ENCODE measurements around the gene FCRL2.

FCRL2 gene

GRCh38 chr1:157711802-157712201 is 65.1 kb downstream of the FCRL2 start:
- no peak for TF ChIP-seq CTCF (IDR thresholded peaks at IDR 0.05; ENCODE audit: low read depth, low read length)
- no peak for DNase-seq (ENCODE audit: low read depth, low spot score)
- H3K4me3 ChIP-seq (ENCODE audit: low read depth, low read length): no peak overlapping the region
- in situ Hi-C loops (cut with HindIII; ENCODE audit: low sequenced_read_pairs): no loop called here

- no peak for DNase-seq (ENCODE audit: low read depth, low spot score)
- H3K4me3 ChIP-seq (ENCODE audit: low read depth, low read length): no peak overlapping the region
- in situ Hi-C loops (cut with HindIII; ENCODE audit: low sequenced_read_pairs): no loop called here
- TF ChIP-seq CTCF (IDR thresholded peaks at IDR 0.05; ENCODE audit: low read depth, low read length): no peak
Observed at GRCh38 chr1:157704878-157705277, 72.1 kb downstream of the FCRL2 start.

GRCh38 chr1:157703981-157704380 is 73.0 kb downstream of the FCRL2 start:
- no peak for DNase-seq (ENCODE audit: low read depth, low spot score)
- no peak overlapping the region for H3K4me3 ChIP-seq (ENCODE audit: low read depth, low read length)
- in situ Hi-C loops (cut with HindIII; ENCODE audit: low sequenced_read_pairs): no loop called here
- TF ChIP-seq CTCF (IDR thresholded peaks at IDR 0.05; ENCODE audit: low read depth, low read length): no peak

- no peak for DNase-seq (ENCODE audit: low read depth, low spot score)
- no peak for TF ChIP-seq CTCF (IDR thresholded peaks at IDR 0.05; ENCODE audit: low read depth, low read length)
- H3K4me3 ChIP-seq (ENCODE audit: low read depth, low read length): no peak overlapping the region
- in situ Hi-C loops (cut with HindIII; ENCODE audit: low sequenced_read_pairs): no loop called here
Observed at GRCh38 chr1:157702308-157702825, 74.6 kb downstream of the FCRL2 start.

DNA sequence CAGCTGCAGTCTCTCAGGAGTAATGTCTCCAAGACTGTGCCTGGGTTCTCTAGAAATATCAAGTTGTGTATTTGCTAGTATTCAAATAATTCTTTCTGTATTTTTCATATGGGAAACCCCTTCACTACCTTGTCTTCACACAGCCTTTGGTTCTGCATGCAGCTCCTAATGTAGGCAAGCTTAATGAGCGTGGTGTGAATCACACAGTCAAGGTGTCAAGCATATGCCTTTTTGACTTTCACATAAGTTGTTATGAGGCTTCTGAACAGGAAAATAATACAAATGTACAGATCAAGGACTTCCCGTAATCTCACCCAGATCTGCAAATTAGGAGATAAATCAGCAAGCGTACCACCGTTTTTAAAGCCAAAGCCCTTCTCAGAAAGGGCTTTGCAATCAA is 76.2 kb downstream of the FCRL2 start, which contains the start of gene FCRL3:
TSS of gene FCRL3 (minus strand) at position 38 of the 400 bp plus-strand sequence. CDS start 280 bp downstream, outside the sequence.
- in situ Hi-C loops (cut with HindIII; ENCODE audit: low sequenced_read_pairs): no loop called here

GRCh38 chr1:157700305-157700704 is 76.6 kb downstream of the FCRL2 start:
- TF ChIP-seq CTCF (IDR thresholded peaks at IDR 0.05; ENCODE audit: low read depth, low read length): no peak
- in situ Hi-C loops (cut with HindIII; ENCODE audit: low sequenced_read_pairs): no loop called here
- H3K4me3 ChIP-seq (ENCODE audit: low read depth, low read length): no peak overlapping the region
- DNase-seq (ENCODE audit: low read depth, low spot score): no peak

More for the DNA sequence above, 76.2 kb downstream of the FCRL2 start, which contains the start of gene FCRL3:
- no peak for TF ChIP-seq CTCF (IDR thresholded peaks at IDR 0.05; ENCODE audit: low read depth, low read length)
- no peak for DNase-seq (ENCODE audit: low read depth, low spot score)
- no peak within 1 kb of the TSS for H3K4me3 ChIP-seq (ENCODE audit: low read depth, low read length)

Measured in astrocyte of the spinal cord (primary cell).